GM19043 (cell line): ENCODE results near the gene SLC31A2.

Source experiments
- ATAC-seq: cut with Tn5 transposase; IDR thresholded peaks from one replicate; pipeline ENCODE4 v1.9.1; 2021; ENCODE audit warnings: low read depth; ENCODE audit not compliant: unreplicated experiment

Gene SLC31A2

GRCh38 chr9:113184539-113184938 lies 33.7 kb downstream of the SLC31A2 start:
- ATAC-seq = no peak

- ATAC-seq = no peak
Measured at GRCh38 chr9:113185271-113185670, 34.5 kb downstream of the SLC31A2 start.

- no peak for ATAC-seq
Measured at GRCh38 chr9:113186137-113186755, 35.4 kb downstream of the SLC31A2 start.

- no peak for ATAC-seq
Measured at GRCh38 chr9:113187929-113188595, 37.3 kb downstream of the SLC31A2 start.

GRCh38 chr9:113192455-113192854 lies 41.6 kb downstream of the SLC31A2 start:
- no peak for ATAC-seq

- ATAC-seq = no peak
Measured at GRCh38 chr9:113199683-113200329, 49.0 kb downstream of the SLC31A2 start.

GRCh38 chr9:113205432-113205831 lies 54.6 kb downstream of the SLC31A2 start:
- no peak for ATAC-seq

- ATAC-seq = no peak
Measured at GRCh38 chr9:113205861-113206260, 55.1 kb downstream of the SLC31A2 start.

GRCh38 chr9:113210815-113211214 lies 60.0 kb downstream of the SLC31A2 start:
- no peak for ATAC-seq
